Spleen (tissue), 11 donors: Measurements from ENCODE around the gene ETV3. TPM values are rescaled to one million over a fixed set of nuclear protein-coding genes. Genes with fewer than 3 reads are reported as not detected.

Experiments
- DNase-seq: peaks from one replicate; pipeline ENCODE4 v3.0.0-alpha.2; 2020
- H3K27ac ChIP-seq, 8 donors: fragments of 200-600 bp; sonication (generic) in 7 of 8; 1 replicate in 4 of 8; 2 replicates in 4 of 8; pipeline versions ENCODE4 v1.5.0 to v1.8.0; 2016 to 2021; ENCODE audit warnings: inconsistent platforms in 4 of 8, mild to moderate bottlenecking in 4 of 8, moderate library complexity in 1 of 8
- H3K27me3 ChIP-seq, 7 donors: fragments of 200-600 bp; sonication (generic) in 6 of 7; replicated peaks in 1 of 7; 1 replicate in 4 of 7; 2 replicates in 3 of 7; pipeline versions ENCODE4 v1.5.0 to v1.8.0; 2016 to 2021; ENCODE audit warnings: inconsistent platforms in 3 of 7, mild to moderate bottlenecking in 1 of 7
- H3K36me3 ChIP-seq, 6 donors: fragments of 200-600 bp; sonication (generic) in 5 of 6; 1 replicate in 4 of 6; 2 replicates in 2 of 6; pipeline versions ENCODE4 v1.5.0 to v1.8.0; 2016 to 2021; ENCODE audit warnings: inconsistent platforms in 2 of 6
- H3K4me1 ChIP-seq, 6 donors: fragments of 200-600 bp; sonication (generic) in 5 of 6; 1 replicate in 3 of 6; 2 replicates in 3 of 6; pipeline versions ENCODE4 v1.5.0 to v1.8.0; 2016 to 2021; ENCODE audit warnings: inconsistent platforms in 3 of 6
- H3K4me3 ChIP-seq, 8 donors: fragments of 200-600 bp; sonication (generic) in 7 of 8; 1 replicate in 4 of 8; 2 replicates in 4 of 8; pipeline versions ENCODE4 v1.5.0 to v1.8.0; 2016 to 2021; ENCODE audit warnings: inconsistent platforms in 4 of 8, mild to moderate bottlenecking in 4 of 8, moderate library complexity in 2 of 8
- H3K9me3 ChIP-seq, 8 donors: fragments of 200-600 bp; sonication (generic) in 7 of 8; 1 replicate in 4 of 8; 2 replicates in 4 of 8; pipeline versions ENCODE4 v1.5.0 to v1.8.0; 2016 to 2021; ENCODE audit warnings: inconsistent platforms in 4 of 8
- POLR2A ChIP-seq, 3 donors: fragments of 450-650 bp; IDR thresholded peaks; one replicate each; pipeline ENCODE4 v1.5.1; 2017; ENCODE audit warnings: antibody characterized with exemption in 3 of 3, mild to moderate bottlenecking in 1 of 3
- POLR2AphosphoS5 ChIP-seq, 3 donors: sonication (generic); formaldehyde crosslinking; IDR thresholded peaks; one replicate each; pipeline ENCODE4 v1.5.1; 2017; ENCODE audit warnings: antibody characterized with exemption in 3 of 3
- WGBS, 5 donors: extraction: QIAGEN DNeasy Blood & Tissue Kit in 3 of 5; methylation state at CpG; one replicate each; pipeline versions ENCODE4 v1.1.5 to v1.1.7; 2013 to 2018; 5-methylcytosine and 5-hydroxymethylcytosine counted together
- intact Hi-C: fragments of 100-400 bp; cut with DNase I; formaldehyde crosslinking; loops from one replicate; pipeline ENCODE4 v1.15.0; 2023; ENCODE audit warnings: low total_unique reads
- polyA plus RNA-seq, 3 donors: library from polyadenylated mRNA; stranded (reverse); fragments of 200-250 nt; gene quantifications; one replicate each; pipeline ENCODE4 v1.2.1, GENCODE V29; 2013
- total RNA-seq, 7 donors: library from RNA; depleted of rRNA in 3 of 7; stranded (reverse); fragments of >200 nt in 3 of 7; fragmentation: NEBNext Ultra II Directional in 4 of 7; extraction: Animal tissue kit (Norgen Biotek cat#: 25700) in 4 of 7; gene quantifications; one replicate each; pipeline versions ENCODE4 v1.1.0 to v1.2.1, GENCODE V29; 2016 to 2021
- TF ChIP-seq, protein P1 (sequence below), 11 experiments: fragments of 200-600 bp in 7 of 11; fragments of 450-650 bp in 4 of 11; sonication (generic) in 4 of 11; IDR thresholded peaks in 8 of 11; conservative IDR thresholded peaks in 3 of 11; 1 replicate in 7 of 11; 2 replicates in 4 of 11; pipeline versions ENCODE4 v1.4.0 to v1.8.0; 2016 to 2021; ENCODE audit warnings: antibody characterized with exemption in 11 of 11, inconsistent platforms in 4 of 11, mild to moderate bottlenecking in 1 of 11
- donor health status: healthy with polysubstance abuse.
- donor health status: DM: no; HTN: no; CAD: no; lungs with moderate emphysema.
- donor health status: DM: no; HTN: no; CAD: no.
- donor health status: Bipolar disorder and iron deficiency.
- donor health status: healthy.
- donor health status: DM: no; HTN: no; CAD: no.
- donor health status: DM: yes; HTN: yes; CAD: no.

ETV3 gene
- total and polyA plus RNA-seq, 10 donors, result 4.2 to 35.9 (median 20.8) TPM

DNA sequence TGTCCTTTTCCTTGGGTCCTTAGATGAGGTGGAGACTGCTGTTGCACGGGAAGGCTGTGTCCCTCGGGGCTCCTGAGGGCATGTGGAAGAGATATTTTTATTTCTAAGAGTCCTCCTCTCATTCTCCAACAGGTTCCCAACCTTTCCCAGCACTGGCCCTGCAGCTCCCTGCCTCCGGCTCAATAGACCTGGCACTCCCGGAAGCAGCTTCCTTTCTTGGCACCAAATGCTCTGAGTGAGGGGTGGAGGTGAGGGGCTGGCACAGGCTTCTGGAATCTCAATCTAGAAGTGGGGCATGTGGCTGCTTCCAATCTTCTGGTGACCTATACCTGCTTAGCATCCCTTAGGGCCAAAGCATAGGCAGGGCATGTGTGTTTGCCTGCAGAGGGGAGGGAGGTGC lies 43.1 kb downstream of the ETV3 start:
- H3K27ac ChIP-seq, result no peak overlapping the region
- no peaks in the 10 kb centered on the region for H3K36me3 ChIP-seq
- peaks cover 0 to 15% (median 3%) of the 10 kb centered on the region in 6 donors for H3K4me1 ChIP-seq
- H3K4me3 ChIP-seq, result no peak overlapping the region
- peaks cover 0 to 10% (median 0%) of the 10 kb centered on the region in 7 donors for H3K27me3 ChIP-seq
- 65 to 80% (median 75%) methylated on average over 4 of the region's 4 CpGs for WGBS, 5 donors
- no peaks in the 10 kb centered on the region for H3K9me3 ChIP-seq
- TF ChIP-seq, protein P1, sequence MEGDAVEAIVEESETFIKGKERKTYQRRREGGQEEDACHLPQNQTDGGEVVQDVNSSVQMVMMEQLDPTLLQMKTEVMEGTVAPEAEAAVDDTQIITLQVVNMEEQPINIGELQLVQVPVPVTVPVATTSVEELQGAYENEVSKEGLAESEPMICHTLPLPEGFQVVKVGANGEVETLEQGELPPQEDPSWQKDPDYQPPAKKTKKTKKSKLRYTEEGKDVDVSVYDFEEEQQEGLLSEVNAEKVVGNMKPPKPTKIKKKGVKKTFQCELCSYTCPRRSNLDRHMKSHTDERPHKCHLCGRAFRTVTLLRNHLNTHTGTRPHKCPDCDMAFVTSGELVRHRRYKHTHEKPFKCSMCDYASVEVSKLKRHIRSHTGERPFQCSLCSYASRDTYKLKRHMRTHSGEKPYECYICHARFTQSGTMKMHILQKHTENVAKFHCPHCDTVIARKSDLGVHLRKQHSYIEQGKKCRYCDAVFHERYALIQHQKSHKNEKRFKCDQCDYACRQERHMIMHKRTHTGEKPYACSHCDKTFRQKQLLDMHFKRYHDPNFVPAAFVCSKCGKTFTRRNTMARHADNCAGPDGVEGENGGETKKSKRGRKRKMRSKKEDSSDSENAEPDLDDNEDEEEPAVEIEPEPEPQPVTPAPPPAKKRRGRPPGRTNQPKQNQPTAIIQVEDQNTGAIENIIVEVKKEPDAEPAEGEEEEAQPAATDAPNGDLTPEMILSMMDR (IDR thresholded peaks at IDR 0.05 in 8 of 11, conservative IDR thresholded peaks at IDR 0.05 in 3 of 11), result no peak
- TF ChIP-seq POLR2AphosphoS5 (IDR thresholded peaks at IDR 0.05) (no peak), POLR2A (IDR thresholded peaks at IDR 0.05) (no peak)
- intact Hi-C loops, result no loop called here
- DNase-seq, result no peak

DNA sequence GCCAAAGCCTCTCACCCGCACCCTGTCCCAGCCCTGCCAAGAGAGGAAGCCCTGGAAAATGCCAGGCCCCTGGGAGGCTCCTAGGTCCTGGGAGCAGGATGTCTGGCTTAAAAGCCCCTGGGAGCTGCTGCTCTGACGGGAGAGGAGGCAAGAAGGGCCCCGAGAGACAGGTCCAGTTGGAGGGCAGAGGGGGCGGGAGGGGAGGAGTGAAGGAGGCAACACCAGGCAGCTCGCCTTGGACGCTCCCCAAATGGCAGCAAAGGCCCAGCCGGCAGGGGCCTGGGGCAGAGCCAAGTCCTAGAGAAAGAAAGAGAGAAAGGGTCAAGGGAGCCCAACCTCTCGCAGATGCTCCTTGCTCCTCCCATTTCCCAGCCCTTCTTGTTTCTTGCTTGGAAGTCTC lies 45.4 kb downstream of the ETV3 start:
- Histone ChIP-seq H3K9me3 (no peaks in the 10 kb centered on the region), H3K36me3 (no peaks in the 10 kb centered on the region), H3K27ac (peak overlapping the region in 2 of 8 donors; percentile 26 to 28), H3K4me1 (peaks cover 0 to 10% (median 4%) of the 10 kb centered on the region in 6 donors), H3K4me3 (no peak overlapping the region), H3K27me3 (peaks cover 0 to 15% (median 0%) of the 10 kb centered on the region in 7 donors)
- intact Hi-C loops, result no loop called here
- 74 to 82% (median 76%) methylated on average over 8 of the region's 8 CpGs for WGBS, 5 donors
- DNase-seq, result peak; percentile 78
- TF ChIP-seq POLR2A (IDR thresholded peaks at IDR 0.05) (no peak), POLR2AphosphoS5 (IDR thresholded peaks at IDR 0.05) (peak in 2 of 3 donors; percentile 31 to 38)
- TF ChIP-seq, protein P1 (IDR thresholded peaks at IDR 0.05 in 8 of 11, conservative IDR thresholded peaks at IDR 0.05 in 3 of 11), result no peak

DNA sequence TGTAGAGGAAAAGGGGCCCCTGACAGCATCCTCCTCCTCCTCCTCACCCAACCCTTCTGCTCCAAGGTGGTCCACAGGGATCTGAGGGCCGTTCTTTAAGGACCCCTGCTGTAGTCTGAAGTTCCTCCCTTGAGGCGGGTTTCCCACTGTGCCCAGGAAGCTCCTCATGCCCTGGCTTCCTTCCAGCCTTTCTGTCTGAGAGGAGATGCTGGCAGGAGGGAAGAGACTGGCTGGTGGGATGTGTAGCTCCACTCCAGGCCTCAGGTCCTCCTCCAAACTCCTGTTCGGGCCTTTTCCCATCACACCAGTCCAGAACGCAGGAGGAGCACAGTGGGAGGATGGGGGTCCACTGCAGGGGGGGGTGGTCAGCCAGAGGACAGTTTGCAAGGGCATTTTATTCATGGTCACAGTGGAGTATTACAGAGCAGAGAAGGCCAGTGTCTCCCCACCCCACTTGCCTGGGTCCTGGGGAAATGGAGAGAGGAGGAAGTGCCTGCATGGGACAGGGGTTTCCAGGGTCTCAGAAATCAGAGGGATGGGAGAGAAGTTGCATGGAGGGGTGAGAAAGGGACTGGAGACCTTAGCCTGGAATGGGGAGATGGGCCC lies 46.4 kb downstream of the ETV3 start:
- H3K9me3 ChIP-seq, result no peaks in the 10 kb centered on the region
- H3K4me3 ChIP-seq, result no peak overlapping the region
- 71 to 82% (median 72%) methylated on average over 3 to 4 of the region's 4 CpGs for WGBS, 5 donors
- H3K4me1 ChIP-seq, result peaks cover 0 to 10% (median 4%) of the 10 kb centered on the region in 6 donors
- intact Hi-C loops, result no loop called here
- no peaks in the 10 kb centered on the region for H3K36me3 ChIP-seq
- no peak overlapping the region for H3K27ac ChIP-seq
- peaks cover 0 to 15% (median 0%) of the 10 kb centered on the region in 7 donors for H3K27me3 ChIP-seq
- TF ChIP-seq POLR2AphosphoS5 (IDR thresholded peaks at IDR 0.05), result no peak
- TF ChIP-seq, protein P1 (IDR thresholded peaks at IDR 0.05 in 8 of 11, conservative IDR thresholded peaks at IDR 0.05 in 3 of 11), result no peak
- TF ChIP-seq POLR2A (IDR thresholded peaks at IDR 0.05), result no peak
- DNase-seq, result peak; percentile 53

DNA sequence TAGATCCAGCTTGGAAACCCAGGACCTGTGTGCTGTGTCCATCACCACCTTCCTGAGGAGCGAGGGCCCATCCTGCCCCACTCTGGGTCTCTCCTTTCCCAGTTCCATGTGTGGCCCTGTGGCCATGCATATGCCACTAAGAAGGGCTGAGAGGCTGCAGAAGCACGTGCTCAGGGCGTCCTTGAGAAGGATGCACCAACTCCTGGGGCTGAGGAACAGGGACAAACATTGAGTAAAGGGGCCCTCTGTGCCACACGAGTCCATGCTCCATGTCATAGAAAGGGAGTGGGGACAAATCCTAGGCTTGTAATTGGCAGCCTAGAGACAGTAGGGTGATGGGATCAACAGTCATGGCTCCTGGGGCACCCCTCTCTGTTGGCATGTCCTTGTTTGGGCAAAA lies 47.0 kb downstream of the ETV3 start:
- TF ChIP-seq POLR2A (IDR thresholded peaks at IDR 0.05) (no peak), POLR2AphosphoS5 (IDR thresholded peaks at IDR 0.05) (no peak)
- TF ChIP-seq, protein P1 (IDR thresholded peaks at IDR 0.05 in 8 of 11, conservative IDR thresholded peaks at IDR 0.05 in 3 of 11), result no peak
- 76 to 98% (median 89%) methylated on average over 4 of the region's 4 CpGs for WGBS, 5 donors

More for the DNA sequence above, 47.0 kb downstream of the ETV3 start:
- Histone ChIP-seq H3K27me3 (peaks cover 0 to 15% (median 0%) of the 10 kb centered on the region in 7 donors), H3K9me3 (no peaks in the 10 kb centered on the region), H3K4me3 (no peak overlapping the region), H3K4me1 (peaks cover 0 to 10% (median 4%) of the 10 kb centered on the region in 6 donors), H3K27ac (no peak overlapping the region), H3K36me3 (no peaks in the 10 kb centered on the region)
- intact Hi-C loops, result no loop called here
- DNase-seq, result no peak
